Fibroblast of skin of abdomen (primary cell): ENCODE measurements around the gene CYTH2. TPM values are rescaled to one million over a fixed set of nuclear protein-coding genes. Genes with fewer than 3 reads are reported as not detected.

Experiments used
- DNase-seq: peaks from one replicate; pipeline ENCODE4 v3.0.0-alpha.2; 2013
- polyA plus RNA-seq, 2 experiments: library from polyadenylated mRNA; unstranded; fragments of 120-200 nt; gene quantifications; one replicate each; pipeline ENCODE4 v1.2.1, GENCODE V29; 2013; ENCODE audit not compliant: insufficient read length in 2 of 2

Gene CYTH2, protein sequence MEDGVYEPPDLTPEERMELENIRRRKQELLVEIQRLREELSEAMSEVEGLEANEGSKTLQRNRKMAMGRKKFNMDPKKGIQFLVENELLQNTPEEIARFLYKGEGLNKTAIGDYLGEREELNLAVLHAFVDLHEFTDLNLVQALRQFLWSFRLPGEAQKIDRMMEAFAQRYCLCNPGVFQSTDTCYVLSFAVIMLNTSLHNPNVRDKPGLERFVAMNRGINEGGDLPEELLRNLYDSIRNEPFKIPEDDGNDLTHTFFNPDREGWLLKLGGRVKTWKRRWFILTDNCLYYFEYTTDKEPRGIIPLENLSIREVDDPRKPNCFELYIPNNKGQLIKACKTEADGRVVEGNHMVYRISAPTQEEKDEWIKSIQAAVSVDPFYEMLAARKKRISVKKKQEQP
- polyA plus RNA-seq (2013, experiment 1 of 2; ENCODE audit: insufficient read length), result 47.4 TPM
- 48.3 TPM for polyA plus RNA-seq (2013, experiment 2 of 2; ENCODE audit: insufficient read length)

- DNase-seq, result peak; percentile 84
These were observed at the start of gene CYTH2 for GRCh38 chr19:48469289-48469881. Gene CYTH2, plus strand, starts transcription at chr19:48469369. Its CDS starts 139 bp downstream, at chr19:48469508.

- no peak for DNase-seq
These were observed 47.6 kb upstream of the CYTH2 start for GRCh38 chr19:48421548-48421947.

DNA sequence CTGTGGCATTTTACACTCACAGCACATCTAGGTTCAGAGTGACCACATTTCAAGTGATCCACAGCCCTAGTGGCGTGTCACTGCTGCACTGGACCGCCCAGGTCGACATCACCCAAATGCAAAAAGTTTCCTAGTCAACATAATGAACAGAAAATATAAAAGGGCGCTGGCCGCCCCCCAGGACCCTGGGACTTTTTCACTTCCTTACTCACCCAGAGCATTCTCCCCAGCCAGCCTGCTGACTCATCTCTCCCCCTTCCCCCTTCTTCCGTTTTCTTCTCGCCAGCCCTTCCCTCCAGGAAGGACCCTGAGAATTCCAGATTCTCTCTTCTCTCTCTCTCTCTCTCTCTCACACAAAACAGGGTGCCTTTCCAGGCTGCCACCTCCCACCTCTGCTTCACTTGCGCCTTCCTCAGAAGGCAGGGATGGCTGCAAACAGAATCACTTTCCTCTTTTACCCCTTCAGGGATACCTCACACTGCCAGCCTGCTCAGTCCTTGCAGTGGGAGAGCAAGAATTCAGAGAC lies 44.4 kb upstream of the CYTH2 start:
- peak; percentile 79 for DNase-seq

DNA sequence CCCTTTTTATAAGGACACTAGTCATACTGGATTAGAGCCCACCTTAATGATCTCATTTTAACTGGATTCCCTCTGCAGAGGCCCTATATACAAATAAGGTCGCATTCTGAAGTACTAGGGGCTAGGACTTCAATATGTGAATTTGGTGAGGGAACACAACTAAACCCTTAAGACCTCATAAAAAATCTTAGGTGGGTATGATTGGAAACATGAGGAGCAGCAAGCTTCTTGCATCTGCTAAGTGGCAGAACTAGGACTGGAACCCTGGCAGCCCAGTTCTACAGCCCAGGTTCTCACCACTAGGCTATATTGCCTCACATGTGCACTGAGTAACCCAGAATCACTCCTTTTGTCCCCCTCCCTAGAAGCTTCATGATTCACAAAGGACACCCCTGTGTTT lies 40.5 kb upstream of the CYTH2 start:
- DNase-seq, result no peak

GRCh38 chr19:48433337-48433736 lies 35.8 kb upstream of the CYTH2 start:
- DNase-seq, result no peak

DNA sequence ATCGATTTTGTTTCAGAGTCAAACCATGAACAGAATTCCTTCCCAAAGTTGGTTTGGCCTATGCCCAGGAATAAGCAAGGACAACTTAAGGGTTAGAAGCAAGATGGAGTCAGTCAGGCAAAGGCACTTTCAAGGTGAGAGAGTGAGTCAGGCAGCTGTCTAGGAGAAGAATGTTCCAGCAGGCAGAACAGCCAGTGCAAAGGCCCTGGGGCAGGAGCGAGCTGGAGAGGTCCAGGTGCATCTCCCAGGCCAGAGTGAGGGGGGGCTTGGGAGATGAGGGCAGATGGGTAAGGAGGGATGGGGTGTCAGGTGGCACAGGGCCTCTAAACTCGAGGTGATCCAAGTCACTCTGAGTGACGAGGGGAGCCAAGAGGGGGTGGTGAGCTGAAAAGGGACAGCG lies 32.6 kb upstream of the CYTH2 start:
- no peak for DNase-seq

- no peak for DNase-seq
These were observed 27.7 kb upstream of the CYTH2 start for GRCh38 chr19:48441360-48442050.

- no peak for DNase-seq
These were observed 26.8 kb upstream of the CYTH2 start for GRCh38 chr19:48442116-48443035.

DNA sequence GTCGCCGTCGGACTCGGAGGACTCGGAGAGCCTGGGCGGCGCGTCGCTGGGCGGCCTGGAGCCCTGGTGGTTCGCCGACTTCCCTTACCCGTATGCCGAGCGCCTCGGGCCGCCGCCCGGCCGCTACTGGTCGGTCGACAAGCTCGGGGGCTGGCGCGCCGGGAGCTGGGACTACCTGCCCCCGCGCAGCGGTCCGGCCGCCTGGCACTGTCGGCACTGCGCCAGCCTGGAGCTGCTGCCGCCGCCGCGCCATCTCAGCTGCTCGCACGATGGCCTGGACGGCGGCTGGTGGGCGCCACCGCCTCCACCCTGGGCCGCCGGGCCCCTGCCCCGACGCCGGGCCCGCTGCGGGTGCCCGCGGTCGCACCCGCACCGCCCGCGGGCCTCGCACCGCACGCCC lies 25.9 kb upstream of the CYTH2 start:
- no peak for DNase-seq

- no peak for DNase-seq
These were observed 25.4 kb upstream of the CYTH2 start for GRCh38 chr19:48443731-48444128.

DNA sequence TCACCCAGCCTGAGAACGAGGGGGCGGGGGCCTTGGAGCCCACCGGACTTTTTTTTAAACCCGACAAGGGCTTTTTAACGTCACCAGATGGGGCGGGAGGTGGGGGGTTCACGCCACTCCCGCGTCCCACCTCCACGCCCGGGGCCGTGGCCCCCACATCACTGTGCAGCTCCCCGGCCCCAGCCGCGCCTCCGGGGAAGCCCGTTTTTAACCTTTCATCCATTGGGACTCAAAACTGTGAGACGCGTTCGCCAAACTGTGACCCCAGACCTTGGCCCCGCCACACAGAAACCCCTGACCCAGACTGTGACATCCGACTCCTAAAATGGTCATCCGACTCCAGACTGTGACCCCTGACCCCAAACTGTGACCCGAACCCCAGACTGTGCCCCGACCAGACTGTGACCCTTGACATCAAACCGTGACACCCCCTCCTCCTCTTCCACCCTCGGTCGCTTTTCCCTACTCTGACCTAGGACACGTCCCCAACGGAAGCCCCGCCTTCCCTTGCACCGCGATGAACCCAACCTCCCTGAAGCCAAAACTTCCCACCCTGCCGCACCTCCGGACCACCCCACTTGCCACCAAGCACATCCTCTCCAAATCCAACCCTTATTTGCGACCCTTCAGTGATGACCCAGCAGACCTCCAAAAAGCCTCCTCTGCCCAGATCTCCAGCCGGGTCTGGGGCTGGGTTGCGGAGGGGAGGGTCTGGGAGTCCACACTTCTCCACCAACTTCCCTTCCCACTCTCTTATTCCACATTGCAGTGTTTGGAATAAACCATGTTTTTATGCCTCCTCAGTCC lies 24.8 kb upstream of the CYTH2 start:
- DNase-seq, result no peak

DNA sequence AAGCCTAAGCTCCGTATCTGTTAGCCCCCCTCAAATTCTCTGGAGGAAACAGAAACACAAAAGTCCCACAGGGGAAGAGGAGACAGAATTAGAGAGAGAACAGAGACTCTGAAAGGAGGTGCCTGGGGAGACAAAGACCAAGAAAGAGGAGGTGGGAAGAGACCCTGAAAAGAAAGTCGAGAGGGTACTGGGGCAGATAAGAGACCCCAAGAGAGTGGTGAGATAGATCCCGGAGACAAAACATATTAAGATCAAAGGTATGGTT lies 24.3 kb upstream of the CYTH2 start:
- DNase-seq, result no peak

DNA sequence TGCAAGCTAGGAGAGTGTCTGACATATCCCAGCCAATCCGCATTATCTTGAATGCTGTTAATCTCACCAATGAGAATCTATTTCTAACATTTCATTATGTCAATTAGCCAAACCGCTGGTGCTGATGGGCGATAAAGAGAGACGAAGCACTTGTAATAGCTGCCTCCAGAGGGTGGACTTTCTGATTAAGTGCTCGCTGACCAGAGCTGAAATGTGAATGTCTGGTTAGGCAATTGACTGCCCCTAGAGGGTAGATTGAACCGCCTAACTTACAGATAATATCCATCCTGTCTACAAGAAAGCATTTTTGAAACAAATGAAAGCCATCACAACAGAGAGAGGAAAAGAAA lies 23.9 kb upstream of the CYTH2 start:
- peak; percentile 93 for DNase-seq

GRCh38 chr19:48445606-48446481 lies 23.3 kb upstream of the CYTH2 start, which contains the start of gene GRWD1:
Gene GRWD1, plus strand, starts transcription at chr19:48445983. Its CDS starts 23 bp downstream, at chr19:48446006.
- DNase-seq, result peak; percentile 96

DNA sequence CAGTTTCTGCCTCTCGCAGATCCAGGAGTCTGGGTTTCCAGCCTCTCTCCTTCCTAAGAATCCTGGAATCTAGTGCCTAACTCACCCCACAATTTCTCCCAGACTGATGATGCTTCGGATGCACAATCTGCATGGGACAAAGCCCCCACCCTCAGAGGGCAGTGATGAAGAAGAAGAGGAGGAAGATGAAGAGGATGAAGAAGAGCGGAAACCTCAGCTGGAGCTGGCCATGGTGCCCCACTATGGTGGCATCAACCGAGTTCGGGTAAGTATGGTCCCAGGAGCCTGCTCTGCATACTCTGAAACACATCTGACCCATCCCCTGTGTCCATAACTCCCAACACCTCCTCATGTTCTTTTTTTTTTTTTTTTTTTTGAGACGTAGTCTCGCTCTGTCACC lies 22.6 kb upstream of the CYTH2 start:
- DNase-seq, result no peak

DNA sequence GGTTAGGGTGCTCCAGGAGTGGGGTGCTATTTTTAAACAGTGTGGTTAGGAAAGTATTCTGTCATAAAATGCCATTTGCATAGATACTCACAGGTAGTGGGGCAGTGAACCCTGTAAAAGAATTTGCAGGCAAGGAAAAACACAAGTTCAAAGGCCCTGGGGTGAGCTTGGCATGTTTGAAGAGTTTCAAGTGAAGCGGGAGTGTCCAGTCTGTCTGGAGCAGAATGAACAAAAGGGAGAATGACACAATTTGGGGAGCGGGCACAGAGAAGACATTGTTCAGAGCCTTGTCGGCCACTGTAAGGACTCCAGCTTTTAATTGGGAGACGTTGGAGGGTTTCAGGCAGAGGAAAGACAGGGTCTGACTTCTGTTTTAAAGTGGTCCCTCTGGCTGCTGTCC lies 20.6 kb upstream of the CYTH2 start:
- no peak for DNase-seq

DNA sequence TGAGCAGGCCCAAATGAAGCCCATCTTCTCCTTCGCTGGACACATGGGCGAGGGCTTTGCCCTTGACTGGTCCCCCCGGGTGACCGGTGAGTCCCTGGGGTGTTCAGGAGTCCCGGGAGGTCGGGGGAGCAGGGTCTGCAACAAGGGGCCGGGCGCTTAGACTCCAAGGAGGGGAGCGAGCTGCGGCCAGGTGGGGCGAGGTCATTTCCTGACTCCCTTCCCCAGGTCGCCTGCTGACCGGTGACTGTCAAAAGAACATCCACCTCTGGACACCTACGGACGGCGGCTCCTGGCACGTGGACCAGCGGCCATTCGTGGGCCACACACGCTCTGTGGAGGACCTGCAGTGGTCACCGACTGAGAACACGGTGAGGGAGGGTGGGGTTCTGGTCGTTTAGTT lies 18.7 kb upstream of the CYTH2 start:
- DNase-seq, result no peak

DNA sequence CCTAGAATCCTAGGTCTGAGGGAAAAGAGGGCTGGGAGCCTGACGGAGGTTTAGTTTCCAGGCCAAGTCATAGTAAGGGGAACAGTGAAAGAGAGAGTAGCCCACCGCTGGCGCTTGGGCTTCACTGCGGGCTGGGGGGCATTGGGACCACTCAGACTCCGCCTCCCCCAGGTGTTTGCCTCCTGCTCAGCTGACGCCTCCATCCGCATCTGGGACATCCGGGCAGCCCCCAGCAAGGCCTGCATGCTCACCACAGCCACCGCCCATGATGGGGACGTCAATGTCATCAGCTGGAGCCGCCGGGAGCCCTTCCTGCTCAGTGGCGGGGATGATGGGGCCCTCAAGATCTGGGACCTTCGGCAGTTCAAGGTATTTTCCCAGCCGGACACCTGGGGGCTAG lies 18.3 kb upstream of the CYTH2 start:
- DNase-seq, result no peak

DNA sequence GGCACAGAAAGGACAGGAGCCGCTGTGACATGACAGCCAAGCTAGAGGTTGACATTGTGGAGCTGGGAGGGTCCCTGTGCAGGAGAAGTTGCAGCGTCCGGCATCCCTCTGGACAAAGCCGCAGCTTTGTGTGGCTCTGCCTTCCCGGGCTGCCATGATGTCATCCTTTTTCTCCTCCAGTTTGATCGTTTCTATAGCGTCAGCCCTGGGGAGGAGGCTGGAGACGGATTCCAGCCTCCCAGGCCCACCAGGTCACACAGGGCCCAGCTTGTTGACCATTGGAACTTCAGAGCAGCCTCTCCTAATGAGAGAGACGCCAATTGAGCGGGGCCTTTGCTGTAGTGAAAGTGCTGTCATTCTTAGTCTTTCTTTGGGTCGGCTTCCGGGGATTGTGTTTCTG lies 17.5 kb upstream of the CYTH2 start:
- DNase-seq, result no peak
